HCT116 (cell line): ENCODE data around the gene WDPCP. TPM values are rescaled to one million over a fixed set of nuclear protein-coding genes. Genes with fewer than 3 reads are reported as not detected.

Source experiments
- ATAC-seq: fragments of 200-7000 bp; cut with Tn5 transposase; 2 replicates; pipeline ENCODE4 v1.9.1; 2020; ENCODE audit warnings: mild to moderate bottlenecking, moderate library complexity
- BruUV-seq: library from RNA; stranded (reverse); fragments of 400-500 nt; replicated peaks from 2 replicates; lab custom pipeline; 2021; lab: Mats Ljungman, UMichigan
- CTCF ChIA-PET: fragments of 300-600 bp; sonication (Branson Sonifier 250); formaldehyde crosslinking; loops from one replicate; lab custom pipeline; 2021; ENCODE audit warnings: antibody characterized with exemption; lab: Charles Lee
- POLR2A ChIA-PET: fragments of 300-600, 350-600 bp; sonication (Branson Sonifier 250); formaldehyde crosslinking; loops from one replicate; lab custom pipeline; 2021; ENCODE audit warnings: antibody characterized with exemption; lab: Charles Lee
- RAD21 ChIA-PET, 2 experiments: fragments of 300-600 bp; sonication (Branson Sonifier 250); formaldehyde crosslinking; loops; one replicate each; lab custom pipeline; 2023; ENCODE audit warnings: low total read pairs in 2 of 2; ENCODE audit not compliant: uncharacterized antibody in 2 of 2, unreplicated experiment in 2 of 2, low non-redundant PET in 1 of 2; lab: Charles Lee
- DNase-seq: peaks from one replicate; pipeline ENCODE4 v3.0.0-alpha.2; 2010; ENCODE audit warnings: low read depth, low spot score
- H2AFZ ChIP-seq: fragments of 200-600 bp; shearing (Covaris generic), sonication (generic); 2 replicates; pipeline ENCODE4 v1.6.1; 2017; ENCODE audit warnings: low read depth, mixed run types, mixed read lengths, antibody characterized with exemption, low read length; ENCODE audit not compliant: poor library complexity, severe bottlenecking
- H3K27ac ChIP-seq: 2 replicates; pipeline ENCODE4 v1.5.1; 2012; ENCODE audit warnings: low read depth, low read length
- H3K27me3 ChIP-seq: fragments of 200-600 bp; sonication (generic); 2 replicates; pipeline ENCODE4 v1.6.1; 2016; ENCODE audit warnings: mixed run types, low read length, mixed read lengths; ENCODE audit not compliant: insufficient read depth
- H3K36me3 ChIP-seq, 2 experiments: fragments of 200-500 bp in 1 of 2; fragments of 200-600 bp in 1 of 2; sonication (Bioruptor generic) in 1 of 2; sonication (generic) in 1 of 2; 2 replicates each; pipeline versions ENCODE4 v1.5.1 to v1.6.1; 2014 to 2016; ENCODE audit warnings: low read length in 2 of 2, inconsistent platforms in 1 of 2, mixed read lengths in 1 of 2, mixed run types in 1 of 2; ENCODE audit not compliant: insufficient read depth in 2 of 2, control insufficient read depth in 1 of 2
- H3K4me1 ChIP-seq, 2 experiments: fragments of 200-600 bp in 1 of 2; sonication (generic) in 1 of 2; 2 replicates each; pipeline versions ENCODE4 v1.5.1 to v1.6.1; 2012 to 2017; ENCODE audit warnings: low read length in 2 of 2, inconsistent platforms in 1 of 2, mild to moderate bottlenecking in 1 of 2, mixed read lengths in 1 of 2, mixed run types in 1 of 2, moderate library complexity in 1 of 2; ENCODE audit not compliant: insufficient read depth in 2 of 2, control insufficient read depth in 1 of 2
- H3K4me2 ChIP-seq: fragments of 200-600 bp; sonication (generic); 2 replicates; pipeline ENCODE4 v1.6.1; 2017; ENCODE audit warnings: mixed run types, low read length, mixed read lengths
- H3K4me3 ChIP-seq, 2 experiments: fragments of 200-600 bp in 1 of 2; sonication (generic) in 1 of 2; replicated peaks in 1 of 2; 2 replicates each; pipeline ENCODE4 v1.5.1; 2011 to 2016; ENCODE audit warnings: low read length in 2 of 2, control low read depth in 1 of 2, low read depth in 1 of 2, mild to moderate bottlenecking in 1 of 2, mixed read lengths in 1 of 2, mixed run types in 1 of 2
- H3K79me2 ChIP-seq: fragments of 200-600 bp; sonication (generic); 2 replicates; pipeline ENCODE4 v1.6.1; 2017; ENCODE audit warnings: mild to moderate bottlenecking, mixed run types, low read length, moderate library complexity, mixed read lengths; ENCODE audit not compliant: insufficient read depth
- H3K9ac ChIP-seq: fragments of 200-600 bp; sonication (generic); 2 replicates; pipeline ENCODE4 v1.6.1; 2016; ENCODE audit warnings: low read length, mixed read lengths
- H3K9me2 ChIP-seq: fragments of 200-600 bp; sonication (generic), shearing (Covaris generic); 2 replicates; pipeline ENCODE4 v1.6.1; 2017; ENCODE audit warnings: mixed run types, mild to moderate bottlenecking, moderate library complexity; ENCODE audit not compliant: insufficient read depth
- H3K9me3 ChIP-seq, 2 experiments: fragments of 200-500 bp in 1 of 2; fragments of 200-600 bp in 1 of 2; sonication (Bioruptor generic) in 1 of 2; sonication (generic) in 1 of 2; 2 replicates each; pipeline ENCODE4 v1.6.1; 2014 to 2017; ENCODE audit warnings: low read length in 2 of 2, mixed read lengths in 2 of 2, inconsistent platforms in 1 of 2, low read depth in 1 of 2, mild to moderate bottlenecking in 1 of 2, mixed run types in 1 of 2, moderate library complexity in 1 of 2; ENCODE audit not compliant: control insufficient read depth in 1 of 2, insufficient read depth in 1 of 2
- H4K20me1 ChIP-seq: fragments of 200-600 bp; sonication (generic), shearing (Covaris generic); 2 replicates; pipeline ENCODE4 v1.6.1; 2017; ENCODE audit warnings: mixed run types, mild to moderate bottlenecking, moderate library complexity; ENCODE audit not compliant: insufficient read depth
- CTCF ChIP-seq, 3 experiments: fragments of 200-600 bp in 1 of 3; sonication (generic) in 1 of 3; IDR thresholded peaks in 2 of 3; conservative IDR thresholded peaks in 1 of 3; 2 replicates each; pipeline ENCODE4 v1.5.1; 2012 to 2017; ENCODE audit warnings: low read depth in 2 of 3, low read length in 2 of 3, antibody characterized with exemption in 1 of 3, borderline replicate concordance in 1 of 3, control low read depth in 1 of 3, mild to moderate bottlenecking in 1 of 3, mixed read lengths in 1 of 3, mixed run types in 1 of 3, moderate library complexity in 1 of 3; ENCODE audit not compliant: insufficient read depth in 1 of 3
- EGR1 ChIP-seq: IDR thresholded peaks from 2 replicates; pipeline ENCODE4 v1.6.1; 2012; ENCODE audit warnings: low read depth
- EZH2 ChIP-seq: fragments of 200-600 bp; sonication (generic); IDR thresholded peaks from 2 replicates; pipeline ENCODE4 v1.6.1; 2017; ENCODE audit warnings: antibody characterized with exemption, mixed run types
- EZH2phosphoT487 ChIP-seq: fragments of 200-600 bp; IDR thresholded peaks from 2 replicates; pipeline ENCODE4 v1.6.1; 2018; ENCODE audit warnings: antibody characterized with exemption, borderline replicate concordance
- FOSL1 ChIP-seq: IDR thresholded peaks from 2 replicates; pipeline ENCODE4 v1.6.1; 2012; ENCODE audit warnings: low read depth
- MAX ChIP-seq: IDR thresholded peaks from 2 replicates; pipeline ENCODE4 v1.6.1; 2012
- POLR2A ChIP-seq: IDR thresholded peaks from 2 replicates; pipeline ENCODE4 v1.7.0; 2011; ENCODE audit warnings: borderline replicate concordance; ENCODE audit not compliant: insufficient read depth, insufficient read length; ENCODE audit errors: extremely low read depth
- SIN3A ChIP-seq: IDR thresholded peaks from 2 replicates; pipeline ENCODE4 v1.6.1; 2012; ENCODE audit warnings: low read depth
- SP1 ChIP-seq: IDR thresholded peaks from 2 replicates; pipeline ENCODE4 v1.6.1; 2012; ENCODE audit warnings: low read depth
- TCF7L2 ChIP-seq: IDR thresholded peaks from 2 replicates; pipeline ENCODE4 v1.7.0; 2011; ENCODE audit warnings: borderline replicate concordance, inconsistent platforms; ENCODE audit not compliant: insufficient read depth, insufficient read length; ENCODE audit errors: extremely low read depth
- ZFX ChIP-seq: fragments of 450-650 bp; IDR thresholded peaks from 2 replicates; pipeline ENCODE4 v1.6.1; 2017
- intact Hi-C: fragments of 100-400 bp; cut with micrococcal nuclease; formaldehyde crosslinking; loops from 2 replicates; pipeline ENCODE4 v1.10.0; 2022
- total RNA-seq: library from RNA; stranded (reverse); gene quantifications from one replicate; pipeline ENCODE4 v1.2.1, GENCODE V29; 2021; ENCODE audit not compliant: unreplicated experiment

Gene WDPCP
- total RNA-seq, 1 experiment from 2014 or later: 4.1 TPM

DNA sequence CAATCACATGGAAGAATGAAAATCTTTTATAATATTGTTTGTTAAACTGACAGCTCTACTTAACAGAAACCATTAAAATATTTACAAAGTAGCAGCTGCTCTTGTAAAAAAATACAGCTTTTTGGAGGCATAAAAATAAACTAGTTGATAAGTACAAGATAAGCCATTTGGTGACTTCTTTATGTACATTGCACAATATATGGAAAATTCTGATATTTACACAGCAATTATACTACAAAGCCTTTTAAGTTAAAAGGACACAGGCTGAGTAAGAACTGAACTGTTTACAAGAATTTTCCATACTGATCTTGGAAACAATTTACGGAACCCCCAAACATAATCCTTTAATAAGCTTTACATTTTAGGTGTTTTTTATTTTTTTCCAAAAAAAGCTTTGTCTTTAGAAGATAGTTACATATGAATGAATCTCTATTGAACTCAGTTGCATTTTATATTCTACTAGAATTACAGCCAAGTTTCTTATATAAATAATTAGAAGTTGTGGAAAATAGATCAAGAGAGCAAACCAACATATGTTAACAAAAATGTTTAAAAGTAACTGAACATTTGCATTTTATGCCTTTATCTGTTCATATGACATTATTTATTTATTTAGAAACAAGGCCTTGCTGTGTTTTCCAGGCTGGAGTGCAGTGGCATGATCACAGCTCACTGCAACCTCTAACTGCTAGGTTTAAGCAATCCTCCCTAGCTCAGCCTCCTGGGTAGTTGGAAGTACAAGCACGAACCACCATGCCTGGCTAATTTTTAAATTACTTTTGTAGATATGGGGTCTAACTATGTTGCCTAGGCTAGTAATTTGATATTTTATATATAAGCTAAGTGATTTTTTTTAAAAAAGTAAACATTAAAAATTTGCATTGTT is 395.1 kb downstream of the WDPCP start:
- DNase-seq (no peak), ATAC-seq (no peak)
- no peak overlapping the region for H2AFZ ChIP-seq
- POLR2A ChIA-PET: no interaction called here
- intact Hi-C loops: no loop called here
- H3K79me2 ChIP-seq: no peaks in the 10 kb centered on the region
- no peaks in the 10 kb centered on the region for H3K4me1 ChIP-seq
- no peaks in the 10 kb centered on the region for H3K9me2 ChIP-seq
- no peaks in the 10 kb centered on the region for H3K9me3 ChIP-seq
- RAD21 ChIA-PET: no interaction called here
- no peaks in the 10 kb centered on the region for H3K27me3 ChIP-seq
- no peak for TF ChIP-seq EZH2phosphoT487
- no peak for TF ChIP-seq MAX
- no peak for TF ChIP-seq TCF7L2
- TF ChIP-seq EZH2: no peak
- no peak for TF ChIP-seq SIN3A
- no peak for TF ChIP-seq CTCF (IDR thresholded peaks at IDR 0.05 in 2 of 3, conservative IDR thresholded peaks at IDR 0.05 in 1 of 3; ENCODE audit: borderline replicate concordance in 1 of 3, insufficient read depth in 1 of 3, low read depth in 2 of 3, low read length in 2 of 3)
- no peak for TF ChIP-seq SP1
- TF ChIP-seq POLR2A: no peak
- no peak for TF ChIP-seq ZFX
- TF ChIP-seq FOSL1: no peak
- TF ChIP-seq EGR1: no peak
- H3K4me3 ChIP-seq: no peak overlapping the region
- H3K36me3 ChIP-seq: no peaks in the 10 kb centered on the region
- H3K9ac ChIP-seq: no peak overlapping the region
- CTCF ChIA-PET: no interaction called here
- H3K4me2 ChIP-seq: no peak overlapping the region
- H4K20me1 ChIP-seq: no peaks in the 10 kb centered on the region
- H3K27ac ChIP-seq: no peak overlapping the region
- no TSS peak for BruUV-seq
